Measurements from ENCODE around the gene PLP1. TPM values are rescaled to one million over a fixed set of nuclear protein-coding genes. Genes with fewer than 3 reads are reported as not detected.

PLP1 gene
- total and polyA plus RNA-seq, 9 of the 15 experiments (the other 6 are each of a cell fraction or from before 2014, with no cell fraction given), result not detected

GRCh38 chrX:103780336-103781061 is 3.9 kb downstream of the PLP1 start (continued):
- TF ChIP-seq ZNF277 (CRISPR knock-in tag; IDR thresholded peaks at IDR 0.05; ENCODE audit: borderline replicate concordance) (no peak), NCOR1 (IDR thresholded peaks at IDR 0.05) (no peak), CSDE1 (IDR thresholded peaks at IDR 0.05) (no peak)

GRCh38 chrX:103781062-103781402 is 4.4 kb downstream of the PLP1 start:
- no peaks in the 10 kb centered on the region for H3K9me3 ChIP-seq (replicated peaks; ENCODE audit: control insufficient read depth, insufficient read depth, low read depth, low read length)
- 0% methylated on average over 2 of the region's 4 CpGs for WGBS (ENCODE audit: insufficient coverage, low coverage, missing lambda C conversion rate)
- DNase-seq (ENCODE audit: extremely low read depth in 1 of 4, low spot score in 3 of 4), result no peak
- peaks cover 0 to 4% of the 10 kb centered on the region in 2 experiments; a peak in 2 of 5 replicates for H3K27me3 ChIP-seq (ENCODE audit: control insufficient read depth in 2 of 2, insufficient read depth in 2 of 2, low read length in 2 of 2)
- no peaks in the 10 kb centered on the region for H3K79me2 ChIP-seq (ENCODE audit: control insufficient read depth, insufficient read depth, low read length)
- H3K9ac ChIP-seq (ENCODE audit: insufficient read depth in 1 of 2, low read depth in 2 of 2, low read length in 2 of 2), result no peak overlapping the region
- POLR2A ChIA-PET, result interaction anchor here (0.6 to 0.7 kb wide), 2 partner anchors 12 to 18 kb away, joined by 3 to 4 read pairs; no protein-coding TSS in a partner anchor
- H3K4me2 ChIP-seq (ENCODE audit: insufficient read depth, low read length), result no peak overlapping the region
- intact Hi-C loops (cut with micrococcal nuclease) (no loop called here), in situ Hi-C loops (cut with MboI) (no loop called here)
- BruUV-seq (replicated peaks), result no TSS peak
- no peaks in the 10 kb centered on the region for H3K9me1 ChIP-seq (ENCODE audit: control insufficient read depth, insufficient read depth, low read length)
- no peak overlapping the region for H2AFZ ChIP-seq (ENCODE audit: low read depth, low read length)
- CTCF ChIA-PET (ENCODE audit: low intra/inter-chr PET ratio), result no interaction called here
- H3K27ac ChIP-seq (ENCODE audit: extremely low read depth, low read depth, low read length), result no peak overlapping the region
- no peak overlapping the region for H3K4me3 ChIP-seq
- H4K20me1 ChIP-seq (replicated peaks; ENCODE audit: control insufficient read depth, insufficient read depth, low read length), result no peaks in the 10 kb centered on the region
- H3K4me1 ChIP-seq (replicated peaks in 1 of 2; ENCODE audit: control insufficient read depth in 2 of 2, insufficient read depth in 2 of 2, low read length in 2 of 2), result no peaks in the 10 kb centered on the region
- ATAC-seq, result no peak
- no peaks in the 10 kb centered on the region for H3K36me3 ChIP-seq (ENCODE audit: control insufficient read depth, insufficient read depth, low read length)
- no peak for FAIRE-seq
- TF ChIP-seq BRD4 (IDR thresholded peaks at IDR 0.05), result no peak
- no peak for TF ChIP-seq ZNF143 (CRISPR knock-in tag; IDR thresholded peaks at IDR 0.05)
- TF ChIP-seq ZNF277 (CRISPR knock-in tag; IDR thresholded peaks at IDR 0.05; ENCODE audit: borderline replicate concordance), result no peak
- TF ChIP-seq ZNF134 (CRISPR knock-in tag; conservative IDR thresholded peaks at IDR 0.05), result no peak
- TF ChIP-seq CREB1 (IDR thresholded peaks at IDR 0.05), result no peak
- no peak for TF ChIP-seq CREB1 (CRISPR knock-in tag; IDR thresholded peaks at IDR 0.05)
- TF ChIP-seq HMG20B (CRISPR knock-in tag; IDR thresholded peaks at IDR 0.05), result no peak
- TF ChIP-seq EWSR1 (IDR thresholded peaks at IDR 0.05; ENCODE audit: borderline replicate concordance, low read depth, partially characterized antibody), result no peak
- TF ChIP-seq CREB3 (tag; conservative IDR thresholded peaks at IDR 0.05; ENCODE audit: low read depth), result no peak
- TF ChIP-seq LCOR (CRISPR knock-in tag; IDR thresholded peaks at IDR 0.05), result no peak
- no peak for TF ChIP-seq ZBTB5 (IDR thresholded peaks at IDR 0.05)
- no peak for TF ChIP-seq PTTG1 (tag; IDR thresholded peaks at IDR 0.05; ENCODE audit: low read depth)
- TF ChIP-seq SRSF9 (IDR thresholded peaks at IDR 0.05; ENCODE audit: borderline replicate concordance, low read depth, low read length), result no peak
- TF ChIP-seq ZBED1 (IDR thresholded peaks at IDR 0.05), result no peak
- no peak for TF ChIP-seq PHF20 (IDR thresholded peaks at IDR 0.05; ENCODE audit: partially characterized antibody)
